Heart left ventricle (tissue), 13 donors: ENCODE results near the gene APCDD1.

Source experiments
- POLR2A ChIP-seq, 2 donors: fragments of 450-650 bp; IDR thresholded peaks; one replicate each; pipeline ENCODE4 v1.6.1; 2017; ENCODE audit warnings: antibody characterized with exemption in 2 of 2, mild to moderate bottlenecking in 2 of 2, moderate library complexity in 2 of 2
- TF ChIP-seq, protein P1 (sequence below), 12 donors: fragments of 200-600 bp; sonication (generic) in 4 of 12; IDR thresholded peaks; one replicate each; pipeline versions ENCODE4 v1.5.0 to v1.8.0; 2018 to 2022; ENCODE audit warnings: antibody characterized with exemption in 12 of 12, mild to moderate bottlenecking in 5 of 12
- donor health status: ischemic (EF 13 %, LVEDD 7.1; RV severe dilation, severe dysfunction).
- donor health status: DM: no; HTN: yes; CAD: no.
- donor health status: DM: no; HTN: no; CAD: no.
- donor health status: ischemic (EF 25% LVEDD 6.9; RV normal size, moderate dysfunction).
- donor health status: ischemic (EF 25% LVEDD 5.7; RV mildly dilated, moderate dysfunction).
- donor health status: ischemic (EF 35%, LVEDD 5.7; RV mildly dilated, moderate dysfunction).
- donor health status: nonischemic (EF 11% LVEDD 7.7; RV severe dilation, severe dysfunction).
- donor health status: DM: yes; HTN: yes; CAD: no.
- donor health status: PGD.
- donor health status: ischemic (EF 29% LVEDD 5.4; RV normal size, mild dysfunction).
- donor health status: nonischemic (EF 23%, LVEDD 6.1; RV moderate dilation, normal function).

DNA sequence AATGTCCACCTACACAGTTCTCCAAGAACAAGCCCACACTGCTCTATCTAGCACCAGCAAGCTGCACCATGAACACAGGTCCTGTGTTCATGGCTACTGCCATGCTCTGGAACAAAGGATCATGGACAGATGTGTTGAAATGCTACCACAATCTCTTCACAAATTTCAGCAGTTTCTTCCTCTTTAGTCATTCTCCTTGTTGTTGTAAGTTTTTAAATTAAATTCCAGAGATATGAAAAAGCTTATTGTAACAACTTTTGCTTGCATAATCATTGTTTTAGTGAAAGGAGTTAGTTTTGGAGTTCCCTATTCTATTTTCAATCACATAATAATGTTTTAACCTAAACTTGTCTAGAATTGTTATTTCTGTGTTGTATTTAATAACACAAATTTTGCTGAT lies 54.2 kb downstream of the APCDD1 start:
- TF ChIP-seq, protein P1, sequence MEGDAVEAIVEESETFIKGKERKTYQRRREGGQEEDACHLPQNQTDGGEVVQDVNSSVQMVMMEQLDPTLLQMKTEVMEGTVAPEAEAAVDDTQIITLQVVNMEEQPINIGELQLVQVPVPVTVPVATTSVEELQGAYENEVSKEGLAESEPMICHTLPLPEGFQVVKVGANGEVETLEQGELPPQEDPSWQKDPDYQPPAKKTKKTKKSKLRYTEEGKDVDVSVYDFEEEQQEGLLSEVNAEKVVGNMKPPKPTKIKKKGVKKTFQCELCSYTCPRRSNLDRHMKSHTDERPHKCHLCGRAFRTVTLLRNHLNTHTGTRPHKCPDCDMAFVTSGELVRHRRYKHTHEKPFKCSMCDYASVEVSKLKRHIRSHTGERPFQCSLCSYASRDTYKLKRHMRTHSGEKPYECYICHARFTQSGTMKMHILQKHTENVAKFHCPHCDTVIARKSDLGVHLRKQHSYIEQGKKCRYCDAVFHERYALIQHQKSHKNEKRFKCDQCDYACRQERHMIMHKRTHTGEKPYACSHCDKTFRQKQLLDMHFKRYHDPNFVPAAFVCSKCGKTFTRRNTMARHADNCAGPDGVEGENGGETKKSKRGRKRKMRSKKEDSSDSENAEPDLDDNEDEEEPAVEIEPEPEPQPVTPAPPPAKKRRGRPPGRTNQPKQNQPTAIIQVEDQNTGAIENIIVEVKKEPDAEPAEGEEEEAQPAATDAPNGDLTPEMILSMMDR (IDR thresholded peaks at IDR 0.05): no peak
- TF ChIP-seq POLR2A (IDR thresholded peaks at IDR 0.05): no peak
